Glutamatergic neuron (in vitro differentiated cells): ENCODE results near the gene LAMTOR4. TPM values are rescaled to one million over a fixed set of nuclear protein-coding genes. Genes with fewer than 3 reads are reported as not detected.

Experiments used
- DNase-seq: peaks from one replicate; pipeline ENCODE4 v3.0.0; 2022
- H3K27ac Mint-ChIP-seq: one replicate; pipeline ENCODE4 v1.8.0; 2020; ENCODE audit warnings: mild to moderate bottlenecking, mixed read lengths, inconsistent platforms; ENCODE audit not compliant: unreplicated experiment
- H3K27me3 Mint-ChIP-seq: one replicate; pipeline ENCODE4 v1.8.0; 2020; ENCODE audit warnings: mild to moderate bottlenecking, moderate library complexity, mixed read lengths, inconsistent platforms; ENCODE audit not compliant: unreplicated experiment
- H3K36me3 Mint-ChIP-seq: one replicate; pipeline ENCODE4 v1.8.0; 2020; ENCODE audit warnings: mild to moderate bottlenecking, mixed read lengths, inconsistent platforms; ENCODE audit not compliant: unreplicated experiment
- H3K4me1 Mint-ChIP-seq: one replicate; pipeline ENCODE4 v1.8.0; 2020; ENCODE audit warnings: mild to moderate bottlenecking, low read depth, mixed read lengths, inconsistent platforms; ENCODE audit not compliant: unreplicated experiment
- H3K4me3 Mint-ChIP-seq: one replicate; pipeline ENCODE4 v1.8.0; 2020; ENCODE audit warnings: mild to moderate bottlenecking, mixed read lengths, inconsistent platforms; ENCODE audit not compliant: unreplicated experiment
- H3K9me3 Mint-ChIP-seq: one replicate; pipeline ENCODE4 v1.8.0; 2020; ENCODE audit warnings: mild to moderate bottlenecking, moderate library complexity, mixed read lengths, inconsistent platforms; ENCODE audit not compliant: unreplicated experiment
- total RNA-seq: library from RNA; stranded (reverse); fragmentation: NEBNext Ultra II Directional; extraction: Animal tissue kit (Norgen Biotek cat#: 25700); gene quantifications from one replicate; pipeline ENCODE4 v1.2.1, GENCODE V29; 2021; ENCODE audit not compliant: unreplicated experiment
- TF ChIP-seq, protein P1 (sequence below): fragments of 200-600 bp; sonication (generic); IDR thresholded peaks from one replicate; pipeline ENCODE4 v1.5.0; 2021; ENCODE audit not compliant: partially characterized antibody, unreplicated experiment

Gene LAMTOR4
- total RNA-seq, 1 donor from 2014 or later = 66.9 TPM

DNA sequence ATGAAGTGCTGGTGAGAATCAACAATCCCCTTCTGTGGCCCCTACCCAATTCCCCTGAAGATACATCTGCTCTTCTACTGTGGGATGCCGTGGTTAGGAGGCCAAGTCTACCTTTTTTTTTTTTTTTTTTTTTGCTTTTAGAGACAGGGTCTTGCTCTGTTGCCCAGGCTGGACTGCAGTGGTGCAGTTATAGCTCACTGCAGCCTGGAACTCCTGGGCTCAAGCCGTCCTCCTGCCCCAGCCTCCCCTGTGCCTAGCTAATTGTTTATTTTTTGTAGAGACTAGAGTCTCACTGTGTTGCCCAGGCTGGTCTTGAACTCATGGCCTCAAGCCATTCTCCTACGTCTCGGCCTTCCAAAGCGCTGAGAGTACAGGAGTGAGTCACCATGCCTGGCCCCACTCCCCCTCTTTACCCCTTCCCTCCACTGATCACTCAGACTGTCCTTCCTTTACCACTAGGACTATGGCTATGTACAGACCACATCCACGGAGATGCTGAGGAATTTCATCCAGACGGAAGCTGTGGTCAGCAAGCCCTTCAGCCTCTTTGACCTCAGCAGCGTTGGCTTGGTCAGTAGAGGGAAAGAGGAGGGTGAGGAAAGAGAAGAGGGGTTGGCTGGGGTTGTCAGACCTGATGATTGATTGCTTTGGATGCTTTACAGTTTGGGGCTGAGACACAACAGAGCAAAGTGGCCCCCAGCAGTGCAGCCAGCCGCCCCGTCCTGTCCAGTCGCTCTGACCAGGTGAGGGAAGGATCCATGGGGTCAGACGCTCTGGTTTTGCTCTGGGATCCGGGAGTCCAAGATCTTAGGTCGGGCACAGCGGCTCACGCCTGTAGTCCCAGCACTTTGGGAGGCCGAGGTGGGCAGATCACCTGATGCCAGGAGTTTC lies 45.5 kb upstream of the LAMTOR4 start:
- H3K9me3 Mint-ChIP-seq = peaks cover 20% of the 10 kb centered on the region
- H3K4me3 Mint-ChIP-seq = peak overlapping the region; percentile 91
- H3K27me3 Mint-ChIP-seq = peaks cover 29% of the 10 kb centered on the region
- DNase-seq = no peak
- H3K27ac Mint-ChIP-seq = peak overlapping the region; percentile 28
- peaks cover 19% of the 10 kb centered on the region for H3K36me3 Mint-ChIP-seq
- TF ChIP-seq, protein P1, sequence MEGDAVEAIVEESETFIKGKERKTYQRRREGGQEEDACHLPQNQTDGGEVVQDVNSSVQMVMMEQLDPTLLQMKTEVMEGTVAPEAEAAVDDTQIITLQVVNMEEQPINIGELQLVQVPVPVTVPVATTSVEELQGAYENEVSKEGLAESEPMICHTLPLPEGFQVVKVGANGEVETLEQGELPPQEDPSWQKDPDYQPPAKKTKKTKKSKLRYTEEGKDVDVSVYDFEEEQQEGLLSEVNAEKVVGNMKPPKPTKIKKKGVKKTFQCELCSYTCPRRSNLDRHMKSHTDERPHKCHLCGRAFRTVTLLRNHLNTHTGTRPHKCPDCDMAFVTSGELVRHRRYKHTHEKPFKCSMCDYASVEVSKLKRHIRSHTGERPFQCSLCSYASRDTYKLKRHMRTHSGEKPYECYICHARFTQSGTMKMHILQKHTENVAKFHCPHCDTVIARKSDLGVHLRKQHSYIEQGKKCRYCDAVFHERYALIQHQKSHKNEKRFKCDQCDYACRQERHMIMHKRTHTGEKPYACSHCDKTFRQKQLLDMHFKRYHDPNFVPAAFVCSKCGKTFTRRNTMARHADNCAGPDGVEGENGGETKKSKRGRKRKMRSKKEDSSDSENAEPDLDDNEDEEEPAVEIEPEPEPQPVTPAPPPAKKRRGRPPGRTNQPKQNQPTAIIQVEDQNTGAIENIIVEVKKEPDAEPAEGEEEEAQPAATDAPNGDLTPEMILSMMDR = no peak
- peaks cover 18% of the 10 kb centered on the region for H3K4me1 Mint-ChIP-seq

DNA sequence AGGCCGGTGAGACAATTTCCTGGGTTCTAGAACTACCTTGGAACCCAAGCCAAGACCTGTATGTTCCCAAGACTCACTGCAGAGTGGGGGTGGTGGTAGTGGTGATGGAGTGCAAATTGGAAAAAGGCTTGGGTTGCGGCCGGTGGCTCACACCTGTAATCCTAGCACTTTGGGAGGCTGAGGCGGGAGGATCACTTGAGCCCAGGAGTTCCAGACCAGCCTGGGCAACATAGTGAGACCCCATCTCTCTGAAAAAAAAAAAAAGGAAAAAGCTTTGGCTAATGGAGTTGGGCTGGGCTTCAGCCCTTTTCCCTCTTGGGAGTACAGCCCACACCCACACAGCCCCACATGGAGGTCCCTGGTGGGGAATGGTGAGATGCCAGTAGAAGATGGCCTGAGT lies 43.2 kb upstream of the LAMTOR4 start:
- Mint-ChIP-seq H3K4me1 (no peaks in the 10 kb centered on the region), H3K36me3 (no peaks in the 10 kb centered on the region), H3K27ac (no peak overlapping the region), H3K27me3 (peaks cover 16% of the 10 kb centered on the region), H3K4me3 (no peak overlapping the region), H3K9me3 (peaks cover 11% of the 10 kb centered on the region)
- DNase-seq = no peak
- TF ChIP-seq, protein P1 = no peak

DNA sequence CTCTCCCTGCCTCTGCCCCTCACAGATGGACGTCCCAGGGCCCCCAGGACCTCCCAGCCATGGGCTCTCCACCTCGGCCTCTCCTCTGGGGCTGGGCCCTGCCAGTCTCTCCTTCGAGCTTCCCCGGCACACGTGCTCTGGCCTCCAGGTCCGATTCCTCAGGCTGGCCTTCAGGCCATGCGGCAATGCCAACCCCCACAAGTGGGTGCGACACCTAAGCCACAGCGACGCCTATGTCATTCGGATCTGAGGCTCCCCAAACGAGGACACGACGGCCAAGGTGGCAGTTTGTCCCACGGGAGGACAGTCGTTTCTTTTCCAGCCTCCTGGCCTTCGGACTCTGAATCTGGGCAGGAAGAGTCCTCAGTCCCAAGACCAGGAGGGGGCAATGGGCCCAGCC lies 42.1 kb upstream of the LAMTOR4 start:
- Mint-ChIP-seq H3K4me3 (no peak overlapping the region), H3K4me1 (no peaks in the 10 kb centered on the region), H3K27me3 (peaks cover 10% of the 10 kb centered on the region), H3K36me3 (no peaks in the 10 kb centered on the region), H3K9me3 (peaks cover 6% of the 10 kb centered on the region), H3K27ac (no peak overlapping the region)
- no peak for DNase-seq
- TF ChIP-seq, protein P1 = no peak

DNA sequence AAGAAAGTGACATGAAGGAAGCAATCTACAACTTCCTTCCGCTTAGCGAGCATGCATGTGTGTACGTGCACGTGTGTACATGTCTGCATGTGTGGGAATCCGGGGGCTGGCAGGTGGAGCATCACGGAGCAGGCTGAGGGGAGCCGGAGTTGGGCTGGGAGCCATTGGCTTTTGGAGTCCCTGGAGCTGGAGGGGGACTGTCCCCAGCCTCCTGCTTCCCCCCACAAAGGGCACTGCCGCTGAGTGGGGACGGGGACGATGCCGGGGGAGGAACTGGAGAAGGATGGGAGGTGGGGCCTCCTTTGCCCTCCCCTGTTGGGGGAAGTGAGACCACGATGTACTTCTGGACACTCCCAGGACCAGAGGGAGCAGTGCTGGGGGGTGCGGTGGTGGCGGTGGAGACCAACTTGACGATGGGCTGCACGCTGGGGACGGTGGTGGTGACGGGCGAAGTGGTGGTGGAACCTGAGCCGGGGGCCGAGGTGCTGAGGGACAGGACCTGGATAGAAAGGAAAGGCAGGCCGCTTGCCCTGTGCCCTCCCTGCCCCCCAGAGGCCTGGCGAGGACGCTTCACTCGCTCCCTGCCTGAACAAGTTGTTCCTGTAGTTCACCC lies 41.5 kb upstream of the LAMTOR4 start:
- TF ChIP-seq, protein P1 = no peak
- H3K27ac Mint-ChIP-seq = no peak overlapping the region
- H3K9me3 Mint-ChIP-seq = peaks cover 6% of the 10 kb centered on the region
- H3K4me1 Mint-ChIP-seq = no peaks in the 10 kb centered on the region
- peaks cover 10% of the 10 kb centered on the region for H3K27me3 Mint-ChIP-seq
- H3K36me3 Mint-ChIP-seq = no peaks in the 10 kb centered on the region
- no peak overlapping the region for H3K4me3 Mint-ChIP-seq
- no peak for DNase-seq

DNA sequence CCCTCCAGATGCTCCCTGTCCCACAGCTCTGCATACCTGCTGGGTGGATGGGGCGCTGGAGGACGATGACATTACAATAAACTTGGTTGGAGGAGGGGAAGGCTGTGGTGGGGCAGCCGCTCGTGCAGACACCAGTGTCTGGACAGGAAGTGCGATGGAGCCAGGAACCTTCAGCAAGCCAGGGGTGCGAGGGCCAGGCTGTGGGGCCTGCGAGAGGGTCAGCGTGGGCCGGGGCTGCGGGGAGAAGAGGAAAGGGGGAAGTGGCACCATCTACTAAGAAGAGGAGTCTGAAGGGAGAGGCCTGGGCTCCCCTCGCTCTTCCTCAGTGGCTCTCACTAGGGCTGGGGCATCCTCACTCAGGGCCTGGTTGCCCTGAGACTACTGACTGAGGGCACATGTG lies 40.8 kb upstream of the LAMTOR4 start:
- TF ChIP-seq, protein P1 = no peak
- H3K4me1 Mint-ChIP-seq = no peaks in the 10 kb centered on the region
- peaks cover 4% of the 10 kb centered on the region for H3K9me3 Mint-ChIP-seq
- H3K4me3 Mint-ChIP-seq = no peak overlapping the region
- peaks cover 7% of the 10 kb centered on the region for H3K27me3 Mint-ChIP-seq
- H3K27ac Mint-ChIP-seq = no peak overlapping the region
- H3K36me3 Mint-ChIP-seq = no peaks in the 10 kb centered on the region
- no peak for DNase-seq
